ENCODE data around the gene ALG10. TPM values are rescaled to one million over a fixed set of nuclear protein-coding genes. Genes with fewer than 3 reads are reported as not detected.
"Not testable (repeated sequence)": the region's sequence is repeated elsewhere in the genome, so short reads cannot be mapped to it uniquely, and the experiment has no call there.

The ALG10 gene
- 24.8 TPM for total RNA-seq

- DNase-seq (ENCODE audit: low read depth in 2 of 3, low spot score in 2 of 3), result peak; percentile 92 to 99 (median 97)
These were observed at the start of gene ALG10 for GRCh38 chr12:34022079-34022830. Gene ALG10, plus strand, starts transcription at chr12:34022496. Its CDS starts 104 bp downstream, at chr12:34022600.

- DNase-seq (ENCODE audit: low read depth in 2 of 3, low spot score in 2 of 3), result not testable (repeated sequence)
These were observed 49.4 kb upstream of the ALG10 start for GRCh38 chr12:33972884-33973283.

- DNase-seq (ENCODE audit: low read depth in 2 of 3, low spot score in 2 of 3), result no peak
These were observed 44.4 kb upstream of the ALG10 start for GRCh38 chr12:33977887-33978286.

GRCh38 chr12:33988197-33988805 lies 34.0 kb upstream of the ALG10 start:
- no peak for DNase-seq (ENCODE audit: low read depth in 2 of 3, low spot score in 2 of 3)

DNA sequence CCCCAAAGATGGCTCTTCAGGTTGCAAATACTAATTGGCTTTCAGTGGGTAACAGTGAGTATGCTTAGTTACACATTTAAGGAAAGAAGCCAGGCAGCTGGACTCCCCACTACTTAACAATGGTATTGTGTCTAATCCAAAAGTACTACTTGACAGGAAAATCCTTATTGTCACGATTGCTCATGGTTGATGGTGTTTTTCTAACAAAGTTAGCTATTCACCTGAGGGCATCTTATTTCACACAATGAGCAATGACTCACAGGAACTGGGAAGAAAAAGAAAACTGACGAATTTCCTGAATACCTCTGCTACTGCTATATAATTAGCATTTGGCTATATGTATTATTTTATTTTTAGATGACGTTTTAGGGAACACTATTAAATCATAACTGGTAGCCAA lies 33.4 kb upstream of the ALG10 start:
- no peak for DNase-seq (ENCODE audit: low read depth in 2 of 3, low spot score in 2 of 3)

GRCh38 chr12:33994857-33995808 lies 27.2 kb upstream of the ALG10 start:
- no peak for DNase-seq (ENCODE audit: low read depth in 2 of 3, low spot score in 2 of 3)

DNA sequence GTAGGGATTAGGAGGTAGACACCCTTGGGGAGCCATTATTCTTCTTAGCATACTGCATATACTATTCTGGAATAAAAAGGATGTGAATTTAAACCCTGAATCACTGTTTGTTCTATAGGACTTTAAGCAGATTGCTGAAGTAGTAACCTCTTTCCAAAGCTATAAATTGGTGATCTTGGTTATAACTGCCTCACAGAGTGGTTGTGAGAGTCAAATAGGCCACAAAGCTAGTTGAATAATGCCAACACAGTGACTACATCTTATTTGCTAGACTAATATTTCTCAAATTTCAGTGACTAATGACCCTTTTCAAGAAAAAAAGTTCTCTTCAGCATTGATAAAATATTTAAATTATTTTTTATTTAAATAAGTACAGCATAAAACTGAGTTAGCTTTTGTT lies 13.5 kb upstream of the ALG10 start:
- not testable (repeated sequence) for DNase-seq (ENCODE audit: low read depth in 2 of 3, low spot score in 2 of 3)

DNA sequence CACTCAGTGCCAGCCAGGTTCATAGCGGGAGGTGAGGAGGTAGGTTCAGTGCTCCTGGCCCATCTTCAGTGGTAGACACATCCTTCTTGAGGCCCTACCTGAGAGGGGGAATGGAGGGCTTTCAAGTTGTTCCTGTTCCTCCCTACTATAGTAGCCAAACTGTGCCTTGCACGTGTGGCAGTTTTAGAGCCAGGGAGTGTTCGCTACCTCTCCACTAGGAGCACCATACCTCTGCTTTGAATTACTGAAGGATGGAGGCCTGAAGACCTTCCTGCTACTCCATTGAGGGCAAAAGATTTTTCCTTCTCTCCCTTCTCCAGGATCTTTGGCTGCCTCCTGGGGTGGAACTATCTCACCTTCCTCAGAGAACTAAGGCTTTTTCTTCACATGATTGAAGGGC lies 5.9 kb upstream of the ALG10 start:
- DNase-seq (ENCODE audit: low read depth in 2 of 3, low spot score in 2 of 3), result no peak

DNA sequence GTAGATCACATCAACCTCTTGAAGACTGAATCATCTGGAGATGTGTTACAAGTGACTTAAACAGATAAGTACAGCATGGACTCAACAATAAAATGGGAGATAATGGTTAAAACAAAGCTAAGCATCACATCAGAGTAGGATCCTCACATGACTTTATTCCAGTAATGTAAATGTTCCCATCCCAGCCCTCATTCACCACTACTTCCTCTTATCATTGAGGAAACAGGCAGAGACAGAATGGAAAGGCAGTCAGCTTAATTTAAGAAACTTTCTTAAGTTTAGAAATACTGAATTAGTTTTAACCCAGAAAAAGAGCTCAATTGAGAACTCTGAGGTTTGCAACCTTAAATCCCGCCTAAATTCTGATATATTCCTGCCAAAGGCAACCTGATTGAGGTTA lies 1.2 kb upstream of the ALG10 start:
- peak in 1 of 3 donors; percentile 7 for DNase-seq (ENCODE audit: low read depth in 2 of 3, low spot score in 2 of 3)

DNA sequence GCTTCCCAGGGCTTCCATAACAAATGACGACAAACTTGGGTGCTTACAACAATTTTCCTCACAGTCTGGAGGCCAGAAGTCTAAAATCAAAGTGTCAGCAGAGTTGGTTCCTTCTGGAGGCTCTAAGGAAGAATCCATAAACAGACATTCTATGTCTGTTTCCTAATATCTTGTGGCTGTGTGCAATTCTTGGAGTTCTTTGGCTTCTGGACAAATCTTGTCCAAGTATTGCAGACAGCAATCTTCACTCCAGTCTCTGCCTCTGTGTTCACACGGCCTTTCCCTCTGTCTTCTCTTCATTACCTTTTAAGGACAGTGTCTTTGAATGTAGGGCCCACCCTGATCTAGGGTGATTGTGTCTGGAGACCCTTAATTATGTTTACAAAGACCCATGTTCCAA lies 5.4 kb downstream of the ALG10 start:
- not testable (repeated sequence) for DNase-seq (ENCODE audit: low read depth in 2 of 3, low spot score in 2 of 3)

DNA sequence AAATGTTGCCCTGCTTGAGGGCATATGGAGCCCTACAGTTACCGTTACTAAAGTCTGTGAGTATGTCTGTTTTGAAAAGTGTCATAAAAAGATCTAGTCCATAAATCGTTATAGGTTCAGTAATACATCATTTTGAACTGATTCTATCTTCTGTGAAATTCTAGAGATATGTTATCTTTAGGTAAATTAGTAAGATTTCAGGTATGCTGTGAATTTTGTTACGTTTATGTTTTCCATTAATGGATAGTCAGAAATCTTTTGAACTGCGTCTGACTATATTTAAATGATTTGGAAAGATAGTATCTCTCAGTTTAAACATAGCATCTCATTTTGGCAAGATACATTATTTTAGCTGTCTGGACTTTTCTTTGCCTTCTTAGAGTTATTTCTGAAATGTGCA lies 8.3 kb downstream of the ALG10 start:
- DNase-seq (ENCODE audit: low read depth in 2 of 3, low spot score in 2 of 3), result no peak

GRCh38 chr12:34033628-34034296 lies 11.5 kb downstream of the ALG10 start:
- peak in 2 of 3 donors; percentile 24 to 58 for DNase-seq (ENCODE audit: low read depth in 2 of 3, low spot score in 2 of 3)

GRCh38 chr12:34038357-34038756 lies 16.1 kb downstream of the ALG10 start:
- DNase-seq (ENCODE audit: low read depth in 2 of 3, low spot score in 2 of 3), result peak in 2 of 3 donors; percentile 14 to 50

DNA sequence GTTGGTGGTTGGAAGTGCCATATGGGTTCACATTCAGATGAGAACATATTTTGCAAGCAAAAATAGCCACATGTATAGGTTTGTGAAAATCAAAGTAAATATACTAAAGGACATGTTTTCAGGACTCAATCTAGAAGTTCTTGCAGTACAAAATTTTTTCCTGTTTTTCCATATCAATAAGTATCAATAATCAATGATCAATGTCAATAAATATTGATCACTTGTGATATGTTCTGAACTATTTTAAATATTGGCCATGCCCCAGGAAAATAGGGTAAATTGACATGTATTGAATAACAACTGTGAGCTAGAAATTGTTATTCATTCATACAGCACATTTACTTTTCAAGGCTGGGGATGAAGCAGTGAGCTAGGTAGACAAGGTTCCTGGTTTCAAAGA lies 24.3 kb downstream of the ALG10 start:
- no peak for DNase-seq (ENCODE audit: low read depth in 2 of 3, low spot score in 2 of 3)

DNA sequence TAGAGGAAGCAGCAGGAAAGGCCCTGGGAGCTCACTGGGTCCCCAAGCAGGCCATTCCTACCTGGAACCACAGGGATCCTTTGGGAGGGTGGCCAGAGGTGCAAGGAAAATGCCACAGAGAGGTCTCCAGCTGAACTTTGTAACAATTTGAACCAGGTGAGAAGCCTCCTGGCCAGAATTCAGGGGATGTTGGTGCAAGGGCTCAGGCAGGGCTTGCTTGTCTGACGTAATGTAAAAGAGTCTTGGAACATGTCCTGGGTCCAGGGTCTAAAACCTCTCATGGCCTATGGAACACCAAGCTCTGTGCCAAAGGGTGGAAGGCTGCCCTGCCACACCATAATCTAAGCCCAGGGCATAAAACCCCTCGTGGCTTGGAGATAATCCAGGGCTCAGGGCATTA lies 25.6 kb downstream of the ALG10 start:
- DNase-seq (ENCODE audit: low read depth in 2 of 3, low spot score in 2 of 3), result not testable (repeated sequence)

DNA sequence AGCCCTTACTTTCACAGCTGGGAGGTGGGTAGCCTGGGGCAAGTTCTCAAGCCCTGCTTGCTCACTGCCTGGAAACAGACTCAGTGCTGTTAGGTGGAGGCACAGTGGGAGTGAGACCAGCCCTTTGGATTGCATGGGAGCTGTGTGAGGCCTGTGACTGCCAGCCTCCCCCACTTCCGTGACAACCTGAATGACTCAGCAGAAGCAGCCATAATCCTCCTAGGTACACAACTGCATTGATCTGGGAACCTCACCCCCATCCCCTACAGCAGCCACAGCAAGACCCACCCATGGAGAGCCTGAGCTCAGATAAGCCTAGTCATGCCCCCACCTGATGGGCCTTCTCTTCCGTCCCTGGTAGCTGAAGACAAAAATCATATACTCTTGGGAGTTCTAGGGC lies 26.4 kb downstream of the ALG10 start:
- no peak for DNase-seq (ENCODE audit: low read depth in 2 of 3, low spot score in 2 of 3)

DNA sequence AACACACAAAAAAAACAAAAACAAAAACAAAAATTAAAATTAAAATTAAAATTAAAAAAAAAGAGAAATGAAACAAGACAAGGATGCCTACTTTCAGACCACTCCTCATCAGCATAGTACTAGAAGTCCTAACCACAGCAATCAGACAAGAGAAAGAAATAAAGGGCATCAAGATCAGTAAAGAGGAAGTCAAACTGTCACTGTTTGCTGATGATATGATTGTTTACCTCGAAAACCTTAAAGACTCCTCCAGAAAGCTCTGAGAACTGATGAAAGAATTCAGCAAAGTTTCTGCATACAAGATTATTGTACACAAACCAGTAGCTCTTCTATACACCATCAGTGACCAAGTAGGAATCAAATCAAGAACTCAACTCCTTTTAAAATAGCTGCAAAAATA lies 29.2 kb downstream of the ALG10 start:
- no peak for DNase-seq (ENCODE audit: low read depth in 2 of 3, low spot score in 2 of 3)

- DNase-seq (ENCODE audit: low read depth in 2 of 3, low spot score in 2 of 3), result no peak
These were observed 32.6 kb downstream of the ALG10 start for GRCh38 chr12:34054938-34055337.
